COLO668 (cell line): ENCODE measurements around the gene SLC12A8.
"Not testable (repeated sequence)": the region's sequence is repeated elsewhere in the genome, so short reads cannot be mapped to it uniquely, and the experiment has no call there.

Experiments
- DNase-seq: peaks from one replicate; lab custom pipeline; 2025; ENCODE audit not compliant: unreplicated experiment; lab: John Stamatoyannopoulos, UW

The SLC12A8 gene

GRCh38 chr3:125116311-125117080 is 96.1 kb downstream of the SLC12A8 start:
- no peak for DNase-seq

DNA sequence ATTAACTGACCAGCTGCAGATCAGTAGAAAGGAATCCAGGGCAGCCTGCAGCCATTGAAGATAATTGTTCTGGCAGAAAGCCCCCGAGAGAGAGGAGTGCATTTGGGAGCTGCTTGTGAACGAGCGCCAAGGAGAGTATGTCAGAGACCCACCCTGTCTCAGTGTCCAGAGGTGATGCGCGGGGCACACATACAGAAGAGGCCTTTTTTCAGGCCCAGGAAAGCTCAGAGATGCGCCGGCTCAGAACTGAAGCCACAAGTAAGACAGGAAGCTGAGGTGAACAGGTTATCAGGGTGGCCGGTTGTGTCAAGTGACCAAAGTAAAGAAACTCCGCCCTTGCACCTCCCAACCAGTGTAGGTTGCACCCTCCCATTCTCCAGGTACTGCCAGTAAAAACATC is 96.9 kb downstream of the SLC12A8 start:
- DNase-seq = no peak

DNA sequence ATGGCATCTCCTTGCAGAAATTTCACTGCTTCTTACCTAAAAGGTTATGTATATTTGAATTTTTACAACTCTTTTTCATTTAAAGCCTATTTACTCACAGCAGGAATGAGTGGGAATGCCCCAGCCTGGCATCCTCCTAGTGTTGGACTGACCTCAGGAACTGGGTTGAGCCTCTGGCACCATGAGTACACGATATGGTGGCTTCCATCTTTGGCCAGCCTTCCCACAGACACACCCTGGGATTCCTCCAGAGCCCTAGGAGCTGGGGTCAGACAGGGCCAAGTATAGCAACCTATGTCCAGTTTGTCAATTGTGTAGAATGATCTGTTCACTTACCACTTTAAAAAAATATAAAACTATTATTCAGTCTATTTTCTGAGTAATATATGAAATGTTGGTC is 99.6 kb downstream of the SLC12A8 start:
- no peak for DNase-seq

- no peak for DNase-seq
Measured at GRCh38 chr3:125110876-125111480, 101.6 kb downstream of the SLC12A8 start.

- DNase-seq = no peak
Measured at GRCh38 chr3:125110016-125110875, 102.3 kb downstream of the SLC12A8 start.

- DNase-seq = no peak
Measured at GRCh38 chr3:125109536-125109925, 103.0 kb downstream of the SLC12A8 start.

DNA sequence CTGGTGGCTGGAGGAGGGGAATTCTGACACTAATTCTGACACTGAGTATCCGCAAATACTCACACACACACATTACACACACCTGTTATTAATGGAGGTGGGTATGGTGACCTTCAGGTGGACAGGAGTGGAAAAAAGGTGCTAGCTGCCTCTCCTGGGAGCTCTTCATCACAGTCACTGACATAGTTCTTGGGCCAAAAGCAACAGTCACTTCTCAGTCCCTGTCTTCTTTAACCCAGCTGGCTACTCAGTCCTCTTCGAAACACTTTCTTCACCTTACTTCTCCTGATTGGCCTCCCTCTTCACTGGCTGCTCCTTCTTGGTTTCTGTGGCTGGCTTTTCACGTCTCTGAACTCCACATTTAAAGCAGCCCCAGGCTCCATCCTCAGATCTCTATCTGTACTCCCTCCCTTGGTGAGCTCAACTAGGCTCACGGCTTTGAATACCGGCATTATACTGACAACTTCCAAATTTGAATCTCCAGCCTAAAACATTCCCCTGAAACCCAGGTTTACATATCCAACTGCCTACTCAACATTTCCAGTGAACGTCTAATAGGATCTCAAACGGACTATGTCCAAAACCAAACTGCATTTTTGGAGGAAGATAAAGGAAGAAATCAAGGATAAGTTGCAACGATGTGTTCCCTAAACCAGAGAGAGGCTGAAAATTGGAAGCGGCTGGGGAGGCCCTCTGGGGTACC is 103.6 kb downstream of the SLC12A8 start:
- DNase-seq = no peak

GRCh38 chr3:125107861-125108567 is 104.5 kb downstream of the SLC12A8 start:
- no peak for DNase-seq

DNA sequence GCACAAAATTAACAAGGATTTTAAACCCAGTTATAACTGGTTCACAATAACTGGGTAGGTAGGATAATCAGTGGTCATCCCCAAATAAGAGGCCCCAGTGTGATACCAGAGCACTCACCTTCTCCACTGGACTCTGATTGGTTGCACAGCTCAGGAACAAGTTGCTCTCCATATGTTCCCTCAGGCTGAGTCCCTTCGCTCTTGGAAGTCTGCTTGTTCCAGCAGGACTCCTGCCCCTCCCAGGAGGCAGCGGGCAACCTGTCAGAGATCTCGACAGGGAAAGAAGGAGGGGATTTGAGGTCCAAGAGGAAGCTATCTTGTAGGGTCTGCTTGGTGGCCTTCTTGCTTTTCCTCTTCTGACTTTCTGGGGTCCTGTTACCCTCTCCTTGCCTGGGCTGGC is 105.2 kb downstream of the SLC12A8 start:
- no peak for DNase-seq

DNA sequence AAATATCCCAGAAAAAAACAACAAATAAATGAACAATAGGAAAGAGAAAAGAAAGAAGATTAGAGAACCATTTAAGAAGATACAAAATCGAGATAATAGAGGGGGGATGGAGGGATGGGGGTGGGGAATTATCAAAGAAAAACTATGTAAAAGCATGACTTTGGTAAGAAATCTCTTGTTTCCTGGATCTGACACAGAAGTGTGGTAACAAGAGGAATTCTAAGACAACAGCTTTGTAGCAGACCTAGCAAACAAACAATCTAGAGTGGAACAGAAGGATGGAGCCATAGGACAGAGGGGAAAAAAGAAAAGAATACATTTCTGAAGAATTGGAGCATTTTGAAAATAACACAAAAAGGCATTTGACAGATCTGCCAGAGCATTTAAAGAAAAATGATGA is 107.4 kb downstream of the SLC12A8 start:
- DNase-seq = no peak

DNA sequence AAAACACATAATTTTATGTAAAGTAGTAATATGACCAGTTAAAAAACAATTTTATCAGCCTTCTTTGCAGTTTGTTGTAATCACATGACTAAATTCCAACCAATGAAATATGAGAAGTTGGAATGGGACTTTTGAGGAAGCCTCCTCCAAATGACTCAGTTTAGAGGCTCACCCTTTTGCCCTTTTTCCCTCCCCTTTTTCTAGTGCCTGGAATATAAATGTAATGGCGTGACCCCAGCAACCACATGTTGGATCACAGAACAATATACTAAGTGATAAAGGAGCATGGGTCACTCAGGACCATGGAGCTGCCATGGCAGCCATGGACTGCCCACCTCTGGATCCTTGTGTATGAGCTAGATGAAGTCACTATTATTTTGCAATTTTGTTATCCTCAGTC is 107.9 kb downstream of the SLC12A8 start:
- DNase-seq = no peak

GRCh38 chr3:125103406-125103805 is 109.1 kb downstream of the SLC12A8 start:
- DNase-seq = no peak

DNA sequence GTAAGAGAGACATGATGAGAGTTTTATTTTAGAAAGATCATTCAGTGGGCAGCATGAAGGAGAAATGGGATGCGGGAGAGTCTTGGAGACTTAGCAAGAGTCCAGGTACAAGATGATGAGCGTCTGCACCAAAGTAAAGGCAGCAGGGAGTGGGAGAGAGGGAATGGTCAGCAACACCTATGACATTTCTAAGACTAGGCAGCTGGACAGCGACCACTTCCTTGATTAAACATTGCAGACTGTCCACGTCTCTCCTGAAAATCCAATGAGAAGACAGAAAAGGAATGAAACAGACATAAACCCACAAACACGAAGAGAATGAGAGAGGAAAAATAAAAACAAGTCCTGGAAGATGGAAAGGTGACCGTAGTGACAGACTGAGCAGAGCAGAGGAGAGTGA is 110.1 kb downstream of the SLC12A8 start:
- DNase-seq = no peak

DNA sequence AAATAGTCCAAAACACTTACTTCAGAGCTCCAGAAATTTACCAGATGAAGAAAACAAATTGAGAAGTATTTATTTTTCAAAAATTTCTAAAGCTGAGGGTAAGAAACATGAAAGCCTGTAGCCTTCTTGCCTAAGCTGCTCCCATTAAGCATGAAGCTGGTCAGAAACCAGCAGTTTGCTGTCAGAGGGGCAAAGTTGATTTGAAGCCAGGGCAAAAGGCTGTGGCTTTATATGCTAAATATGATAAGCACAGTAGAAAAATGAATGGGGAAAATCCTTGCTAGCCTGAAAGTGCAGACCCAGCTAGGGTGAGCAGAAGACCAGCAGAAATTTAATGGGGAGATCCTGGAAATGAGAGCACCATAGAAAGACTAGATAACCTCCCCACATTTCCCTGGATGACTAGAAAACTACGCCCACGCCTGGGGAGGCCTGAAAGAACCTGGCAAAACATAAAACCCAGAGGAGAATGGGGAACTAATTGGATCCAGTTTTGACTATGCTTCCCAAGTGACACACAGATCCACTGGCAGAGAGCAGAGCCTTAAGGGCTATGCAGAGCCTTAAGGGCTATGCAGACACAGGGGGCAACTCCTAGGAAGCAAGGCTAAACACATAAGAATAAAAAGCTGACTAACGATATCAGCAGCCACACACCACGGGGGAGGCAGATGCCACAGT is 113.8 kb downstream of the SLC12A8 start:
- DNase-seq = no peak

GRCh38 chr3:125090649-125091048 is 121.9 kb downstream of the SLC12A8 start:
- DNase-seq = no peak

GRCh38 chr3:125087768-125088391 is 124.7 kb downstream of the SLC12A8 start:
- DNase-seq = no peak

- no peak for DNase-seq
Measured at GRCh38 chr3:125085166-125085565, 127.4 kb downstream of the SLC12A8 start.

- DNase-seq = no peak
Measured at GRCh38 chr3:125083776-125084175, 128.8 kb downstream of the SLC12A8 start.

DNA sequence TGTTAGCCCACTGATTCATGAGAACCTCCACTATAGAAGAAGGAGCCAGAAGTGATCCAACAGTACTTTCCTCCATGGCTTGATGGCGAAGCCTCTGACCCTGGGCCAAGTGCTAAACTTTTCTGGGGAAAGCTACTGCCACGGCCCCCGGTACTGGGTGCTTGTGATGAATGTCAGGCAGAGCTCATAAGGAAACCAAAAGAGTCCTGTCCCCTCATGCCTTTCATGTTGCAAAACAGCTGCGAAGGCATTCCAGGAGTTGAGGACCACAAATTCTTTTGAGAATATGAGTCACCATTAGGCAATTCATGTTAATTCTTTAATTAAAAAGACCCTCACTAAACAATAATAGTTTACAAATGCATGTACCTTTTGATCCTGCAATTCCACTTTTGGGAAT is 130.2 kb downstream of the SLC12A8 start:
- DNase-seq = not testable (repeated sequence)

DNA sequence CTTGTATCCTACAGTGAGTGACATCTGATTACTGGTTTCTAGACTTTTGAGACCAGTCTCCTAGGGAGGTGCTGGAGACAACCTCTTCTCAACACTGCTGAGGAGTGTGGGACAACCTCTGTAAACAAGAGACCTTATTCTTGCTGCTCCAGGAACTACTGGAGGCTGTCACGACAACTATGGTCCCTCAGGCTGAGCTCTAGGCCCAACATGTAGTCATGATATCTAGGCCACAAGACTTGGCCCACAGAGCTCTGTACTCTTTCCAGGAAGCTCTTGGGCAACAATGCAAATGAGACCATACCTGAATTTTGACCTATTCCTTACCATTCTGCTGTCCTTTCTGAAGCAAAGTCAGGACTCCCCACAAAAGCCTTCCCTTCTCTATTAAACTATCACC is 132.5 kb downstream of the SLC12A8 start:
- no peak for DNase-seq
